ENCODE data around the gene COL6A2.

DNA sequence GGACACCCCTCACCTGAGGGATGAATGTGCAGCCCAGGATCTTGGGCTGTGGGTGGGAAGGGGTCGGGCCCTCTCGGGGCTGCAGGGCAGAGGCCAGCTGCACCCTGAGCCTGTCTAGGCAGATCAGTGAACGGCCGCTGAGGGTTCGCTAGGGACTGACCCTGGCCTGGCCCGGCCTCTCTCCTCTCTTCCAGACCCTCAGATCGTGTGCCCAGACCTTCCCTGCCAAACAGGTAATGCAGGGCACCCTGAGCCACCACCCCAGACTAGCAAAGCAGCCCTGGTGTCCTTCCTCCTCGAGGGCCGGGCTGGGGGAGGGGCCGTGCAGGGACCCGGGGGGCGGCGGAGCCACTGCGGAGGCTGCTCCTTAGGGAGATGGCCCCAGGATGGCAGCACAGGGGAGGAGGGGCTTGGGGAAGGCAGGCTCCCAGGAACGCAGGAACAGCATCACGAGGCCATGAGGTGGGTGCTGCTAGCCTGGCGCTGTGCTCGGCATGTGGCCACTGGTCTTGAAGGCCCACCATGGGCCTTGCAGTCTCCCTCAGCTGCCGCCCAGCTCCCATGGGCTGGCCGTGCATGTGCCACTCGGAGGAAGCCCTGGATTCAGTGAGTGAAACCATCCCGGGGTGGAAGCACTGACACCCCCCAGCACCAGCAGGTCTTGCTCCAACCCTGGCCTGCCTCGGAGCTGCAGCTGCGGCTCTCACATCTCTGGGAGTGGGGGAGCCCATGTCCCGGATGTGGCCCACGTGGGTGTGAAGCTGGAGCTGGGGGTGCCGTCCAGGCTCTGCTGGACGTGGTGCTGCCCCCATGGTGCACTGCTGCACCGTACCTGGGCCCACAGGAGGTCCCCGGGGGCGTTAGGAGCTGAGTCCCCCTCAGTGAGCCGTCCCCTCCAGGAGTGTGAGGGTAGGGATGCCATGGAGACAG lies 28.7 kb downstream of the COL6A2 start:
- no peak for TF ChIP-seq POLR2A (IDR thresholded peaks at IDR 0.05)
- TF ChIP-seq, protein P1, sequence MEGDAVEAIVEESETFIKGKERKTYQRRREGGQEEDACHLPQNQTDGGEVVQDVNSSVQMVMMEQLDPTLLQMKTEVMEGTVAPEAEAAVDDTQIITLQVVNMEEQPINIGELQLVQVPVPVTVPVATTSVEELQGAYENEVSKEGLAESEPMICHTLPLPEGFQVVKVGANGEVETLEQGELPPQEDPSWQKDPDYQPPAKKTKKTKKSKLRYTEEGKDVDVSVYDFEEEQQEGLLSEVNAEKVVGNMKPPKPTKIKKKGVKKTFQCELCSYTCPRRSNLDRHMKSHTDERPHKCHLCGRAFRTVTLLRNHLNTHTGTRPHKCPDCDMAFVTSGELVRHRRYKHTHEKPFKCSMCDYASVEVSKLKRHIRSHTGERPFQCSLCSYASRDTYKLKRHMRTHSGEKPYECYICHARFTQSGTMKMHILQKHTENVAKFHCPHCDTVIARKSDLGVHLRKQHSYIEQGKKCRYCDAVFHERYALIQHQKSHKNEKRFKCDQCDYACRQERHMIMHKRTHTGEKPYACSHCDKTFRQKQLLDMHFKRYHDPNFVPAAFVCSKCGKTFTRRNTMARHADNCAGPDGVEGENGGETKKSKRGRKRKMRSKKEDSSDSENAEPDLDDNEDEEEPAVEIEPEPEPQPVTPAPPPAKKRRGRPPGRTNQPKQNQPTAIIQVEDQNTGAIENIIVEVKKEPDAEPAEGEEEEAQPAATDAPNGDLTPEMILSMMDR (IDR thresholded peaks at IDR 0.05): no peak

Data from prostate gland (tissue), 2 donors.